IMR-90 (cell line): ENCODE results near the gene MTF1. TPM values are rescaled to one million over a fixed set of nuclear protein-coding genes. Genes with fewer than 3 reads are reported as not detected.

Experiments
- ATAC-seq: fragments of 200-7000 bp; cut with Tn5 transposase; 2 replicates; pipeline ENCODE4 v1.9.1; 2020; ENCODE audit warnings: low read depth, mild to moderate bottlenecking, moderate library complexity
- BruUV-seq: library from RNA; stranded (reverse); fragments of 400-500 nt; replicated peaks from 2 replicates; lab custom pipeline; 2021; lab: Mats Ljungman, UMichigan
- CTCF ChIA-PET: fragments of 300-600 bp; formaldehyde crosslinking; extraction: SDS; loops from one replicate; lab custom pipeline; 2021; ENCODE audit warnings: antibody characterized with exemption; lab: Yijun Ruan, JAX
- POLR2A ChIA-PET: fragments of 300-600 bp; sonication (Branson Sonifier 250); formaldehyde crosslinking; loops from one replicate; lab custom pipeline; 2022; ENCODE audit warnings: antibody characterized with exemption; ENCODE audit not compliant: unreplicated experiment; lab: Charles Lee
- DNase-seq: peaks from one replicate; pipeline ENCODE4 v3.0.0; 2013
- H2AFZ ChIP-seq: replicated peaks from 2 replicates; pipeline ENCODE3; 2013; ENCODE audit warnings: low read length, mild to moderate bottlenecking; ENCODE audit not compliant: poor library complexity
- H2AK5ac ChIP-seq: 2 replicates; pipeline ENCODE4 v1.6.1; 2013; ENCODE audit warnings: low read depth, low read length, inconsistent platforms
- H2AK9ac ChIP-seq: replicated peaks from 2 replicates; pipeline ENCODE3; 2013; ENCODE audit warnings: mild to moderate bottlenecking, low read depth, low read length, moderate library complexity; ENCODE audit not compliant: poor library complexity
- H2BK120ac ChIP-seq: 2 replicates; pipeline ENCODE4 v1.6.1; 2013; ENCODE audit warnings: low read depth, low read length, inconsistent platforms
- H2BK15ac ChIP-seq: 3 replicates; pipeline ENCODE4 v1.6.1; 2013; ENCODE audit warnings: low read depth, low read length, inconsistent platforms
- H2BK20ac ChIP-seq: 2 replicates; pipeline ENCODE4 v1.6.1; 2013; ENCODE audit warnings: low read depth, mild to moderate bottlenecking, inconsistent platforms, low read length, moderate library complexity
- H2BK5ac ChIP-seq: 2 replicates; pipeline ENCODE4 v1.6.1; 2013; ENCODE audit warnings: mild to moderate bottlenecking, low read depth, low read length, inconsistent platforms; ENCODE audit not compliant: poor library complexity, severe bottlenecking
- H3K14ac ChIP-seq: replicated peaks from 2 replicates; pipeline ENCODE4 v1.6.1; 2013; ENCODE audit warnings: low read depth, low read length, inconsistent platforms
- H3K18ac ChIP-seq: 2 replicates; pipeline ENCODE4 v1.6.1; 2013; ENCODE audit warnings: low read depth, low read length, control low read depth
- H3K23ac ChIP-seq: 2 replicates; pipeline ENCODE4 v1.6.1; 2013; ENCODE audit warnings: low read depth, low read length, inconsistent platforms
- H3K27ac ChIP-seq: 2 replicates; pipeline ENCODE4 v1.5.1; 2013; ENCODE audit warnings: mild to moderate bottlenecking, control low read depth, low read length; ENCODE audit not compliant: insufficient read depth
- H3K27me3 ChIP-seq: 2 replicates; pipeline ENCODE4 v1.6.1; 2013; ENCODE audit warnings: low read length; ENCODE audit not compliant: control insufficient read depth, insufficient read depth
- H3K36me3 ChIP-seq: 2 replicates; pipeline ENCODE4 v1.6.1; 2013; ENCODE audit warnings: low read length, mixed read lengths; ENCODE audit not compliant: control insufficient read depth, insufficient read depth
- H3K4ac ChIP-seq: 2 replicates; pipeline ENCODE4 v1.6.1; 2013; ENCODE audit warnings: low read depth, low read length, inconsistent platforms
- H3K4me1 ChIP-seq: 2 replicates; pipeline ENCODE4 v1.6.1; 2013; ENCODE audit warnings: low read length, mixed read lengths; ENCODE audit not compliant: control insufficient read depth, insufficient read depth
- H3K4me2 ChIP-seq: 2 replicates; pipeline ENCODE4 v1.6.1; 2013; ENCODE audit warnings: low read depth, mild to moderate bottlenecking, control low read depth, low read length, moderate library complexity
- H3K4me3 ChIP-seq: 2 replicates; pipeline ENCODE4 v1.5.1; 2013; ENCODE audit warnings: low read depth, mild to moderate bottlenecking, control low read depth, low read length, moderate library complexity; ENCODE audit not compliant: insufficient read depth
- H3K56ac ChIP-seq: 2 replicates; pipeline ENCODE4 v1.6.1; 2013; ENCODE audit warnings: low read length, inconsistent platforms; ENCODE audit not compliant: insufficient read depth; ENCODE audit errors: extremely low read depth
- H3K79me1 ChIP-seq, 2 experiments: 2 replicates each; pipeline ENCODE4 v1.6.1; 2013; ENCODE audit warnings: low read length in 2 of 2, inconsistent platforms in 1 of 2, low read depth in 1 of 2
- H3K9ac ChIP-seq: 2 replicates; pipeline ENCODE4 v1.6.1; 2013; ENCODE audit warnings: low read depth, low read length, control low read depth
- H3K9me1 ChIP-seq: 2 replicates; pipeline ENCODE4 v1.6.1; 2013; ENCODE audit warnings: low read length, inconsistent platforms; ENCODE audit not compliant: insufficient read depth
- H3K9me3 ChIP-seq: 2 replicates; pipeline ENCODE4 v1.6.1; 2013; ENCODE audit warnings: low read length; ENCODE audit not compliant: control insufficient read depth, insufficient read depth
- H4K20me1 ChIP-seq: 2 replicates; pipeline ENCODE4 v1.6.1; 2013; ENCODE audit warnings: low read length, inconsistent platforms; ENCODE audit not compliant: insufficient read depth
- H4K5ac ChIP-seq: 2 replicates; pipeline ENCODE4 v1.6.1; 2013; ENCODE audit warnings: mild to moderate bottlenecking, low read depth, low read length, control low read depth
- H4K8ac ChIP-seq, 2 experiments: 2 replicates each; pipeline ENCODE4 v1.6.1; 2013; ENCODE audit warnings: low read depth in 2 of 2, low read length in 2 of 2, control low read depth in 1 of 2, inconsistent platforms in 1 of 2
- H4K91ac ChIP-seq: 2 replicates; pipeline ENCODE4 v1.6.1; 2013; ENCODE audit warnings: low read depth, low read length, inconsistent platforms; ENCODE audit not compliant: insufficient read depth
- MXI1 ChIP-seq: IDR thresholded peaks from 2 replicates; pipeline ENCODE4 v1.6.1; 2012; ENCODE audit warnings: low read depth, mild to moderate bottlenecking, low read length, moderate library complexity, borderline replicate concordance
- NFE2L2 ChIP-seq: fragments of 150-350 bp; IDR thresholded peaks from 2 replicates; pipeline ENCODE4 v1.6.1; 2016; ENCODE audit warnings: low read depth, mild to moderate bottlenecking, low read length
- RCOR1 ChIP-seq: IDR thresholded peaks from 2 replicates; pipeline ENCODE4 v1.6.1; 2012; ENCODE audit warnings: mild to moderate bottlenecking, low read length, improper control_type of control experiment; ENCODE audit not compliant: insufficient replicate concordance
- SMC3 ChIP-seq: fragments of 150-350 bp; IDR thresholded peaks from 2 replicates; pipeline ENCODE4 v1.6.1; 2016; ENCODE audit warnings: low read depth, mild to moderate bottlenecking, antibody characterized with exemption, low read length, moderate library complexity
- WGBS, 2 experiments: methylation state at CpG; one replicate each; pipeline versions ENCODE4 v1.1.5 to v1.1.7; 2013; ENCODE audit warnings: missing lambda C conversion rate in 2 of 2; ENCODE audit not compliant: insufficient read length in 1 of 2; ENCODE audit errors: extremely low coverage in 2 of 2; 5-methylcytosine and 5-hydroxymethylcytosine counted together
- dilution Hi-C: fragments of 300-500 bp; cut with HindIII; formaldehyde crosslinking; loops from one replicate; pipeline ENCODE4 v1.14.3; 2018; ENCODE audit warnings: low sequenced_read_pairs; ENCODE audit not compliant: unreplicated experiment
- in situ Hi-C: fragments of 300-500 bp; cut with MboI; formaldehyde crosslinking; loops from 3 replicates; pipeline ENCODE4 v1.14.3; 2019; ENCODE audit warnings: low sequenced_read_pairs, inconsistent platforms, mixed read lengths
- intact Hi-C: fragments of 100-400 bp; cut with micrococcal nuclease; formaldehyde crosslinking; loops from 2 replicates; pipeline ENCODE4 v1.10.0; 2022
- polyA plus RNA-seq, 3 experiments: library from polyadenylated mRNA; depleted of rRNA; stranded (reverse); fragments of >200 nt; gene quantifications; 2 replicates each; pipeline ENCODE4 v1.2.3, GENCODE V29; 2012; ENCODE audit warnings: low replicate concordance in 1 of 3
- total RNA-seq: library from RNA; depleted of rRNA; stranded (reverse); fragments of >200 nt; gene quantifications from 2 replicates; pipeline ENCODE4 v1.2.3, GENCODE V29; 2012
- TF ChIP-seq, protein P1 (sequence below): fragments of 150-350 bp; IDR thresholded peaks from 2 replicates; pipeline ENCODE4 v1.6.1; 2016; ENCODE audit warnings: low read depth, mild to moderate bottlenecking, low read length, moderate library complexity, borderline replicate concordance
- TF ChIP-seq, protein P2 (sequence below): fragments of 150-350 bp; IDR thresholded peaks from 2 replicates; pipeline ENCODE4 v1.6.1; 2017; ENCODE audit warnings: mild to moderate bottlenecking, antibody characterized with exemption, low read length, low read depth

MTF1 gene
- total and polyA plus RNA-seq, 2 of the 4 experiments (the other 2 are of a cell fraction) = 2.3 to 4.7 TPM

DNA sequence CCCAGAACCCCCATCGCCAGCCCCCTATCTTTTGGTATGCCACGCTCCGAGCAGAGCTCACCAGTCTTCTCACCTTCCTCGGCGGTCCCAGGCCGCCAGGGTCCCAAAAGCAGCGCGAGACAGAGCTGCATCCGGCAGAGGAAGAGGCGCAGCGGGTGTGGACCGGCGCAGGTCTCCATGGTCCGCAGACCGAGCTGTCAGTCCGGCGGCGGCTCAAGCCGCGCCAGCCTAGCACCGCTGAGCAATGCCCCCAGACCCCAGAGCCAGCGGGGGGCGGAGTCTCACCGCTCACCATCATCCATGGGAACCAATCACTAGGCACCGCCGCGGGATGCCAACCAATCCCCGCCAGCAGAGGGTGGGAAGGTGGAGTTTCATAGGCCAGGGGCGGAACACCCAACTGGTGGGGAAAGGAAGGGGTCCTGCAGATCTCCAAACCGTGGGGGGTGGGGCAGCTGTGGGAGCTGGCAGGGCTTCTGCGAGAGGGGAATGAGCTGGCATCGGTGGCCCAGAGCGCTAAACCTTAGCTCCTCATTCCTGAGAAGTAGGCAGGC is 94.4 kb downstream of the MTF1 start, which contains the start of gene EPHA10:
Gene EPHA10, minus strand, starts transcription at position 233 of the 554 bp plus-strand sequence. Its CDS starts 54 bp downstream, at position 179.
- Histone ChIP-seq H3K4me3 (no peak within 1 kb of the TSS), H3K79me1 (no peaks in the 10 kb centered on the region), H3K9me1 (no peaks in the 10 kb centered on the region), H2AK9ac (peak within 1 kb of the TSS; percentile 57), H3K9ac (no peak within 1 kb of the TSS), H4K8ac (no peak within 1 kb of the TSS), H3K36me3 (no peaks in the 10 kb centered on the region), H3K4me1 (no peaks in the 10 kb centered on the region), H3K23ac (no peak within 1 kb of the TSS), H2AK5ac (no peak within 1 kb of the TSS), H2BK15ac (no peak within 1 kb of the TSS), H2BK20ac (no peak within 1 kb of the TSS), H3K27ac (no peak within 1 kb of the TSS), H3K27me3 (peaks cover 44% of the 10 kb centered on the region), H3K14ac (no peak within 1 kb of the TSS), H3K4me2 (no peak within 1 kb of the TSS), H2BK120ac (no peak within 1 kb of the TSS), H3K56ac (no peak within 1 kb of the TSS), H4K91ac (no peak within 1 kb of the TSS), H3K4ac (no peak within 1 kb of the TSS), H4K5ac (no peak within 1 kb of the TSS), H2BK5ac (no peak within 1 kb of the TSS), H4K20me1 (no peaks in the 10 kb centered on the region), H3K9me3 (no peaks in the 10 kb centered on the region; the same call in 1 of the 2 replicates), H3K18ac (no peak within 1 kb of the TSS), H2AFZ (peak within 1 kb of the TSS; percentile 58)
- no TSS peak for BruUV-seq
- 3% methylated on average over 16 of the region's 33 CpGs; no CpG with 5 or more reads in 1 of the 2 experiments for WGBS, 2 experiments
- no peak for ATAC-seq
- ChIA-PET POLR2A (interaction anchor here (0.6 kb wide), 1 partner anchor 456 kb away, joined by 3 read pairs; no protein-coding TSS in a partner anchor), CTCF (no interaction called here)
- intact Hi-C loops (no loop called here), dilution Hi-C loops (no loop called here), in situ Hi-C loops (no loop called here)
- TF ChIP-seq MXI1 = no peak
- no peak for TF ChIP-seq SMC3
- TF ChIP-seq NFE2L2 = no peak
- TF ChIP-seq, protein P1, sequence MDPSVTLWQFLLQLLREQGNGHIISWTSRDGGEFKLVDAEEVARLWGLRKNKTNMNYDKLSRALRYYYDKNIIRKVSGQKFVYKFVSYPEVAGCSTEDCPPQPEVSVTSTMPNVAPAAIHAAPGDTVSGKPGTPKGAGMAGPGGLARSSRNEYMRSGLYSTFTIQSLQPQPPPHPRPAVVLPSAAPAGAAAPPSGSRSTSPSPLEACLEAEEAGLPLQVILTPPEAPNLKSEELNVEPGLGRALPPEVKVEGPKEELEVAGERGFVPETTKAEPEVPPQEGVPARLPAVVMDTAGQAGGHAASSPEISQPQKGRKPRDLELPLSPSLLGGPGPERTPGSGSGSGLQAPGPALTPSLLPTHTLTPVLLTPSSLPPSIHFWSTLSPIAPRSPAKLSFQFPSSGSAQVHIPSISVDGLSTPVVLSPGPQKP = no peak
- TF ChIP-seq RCOR1 = no peak
- TF ChIP-seq, protein P2, sequence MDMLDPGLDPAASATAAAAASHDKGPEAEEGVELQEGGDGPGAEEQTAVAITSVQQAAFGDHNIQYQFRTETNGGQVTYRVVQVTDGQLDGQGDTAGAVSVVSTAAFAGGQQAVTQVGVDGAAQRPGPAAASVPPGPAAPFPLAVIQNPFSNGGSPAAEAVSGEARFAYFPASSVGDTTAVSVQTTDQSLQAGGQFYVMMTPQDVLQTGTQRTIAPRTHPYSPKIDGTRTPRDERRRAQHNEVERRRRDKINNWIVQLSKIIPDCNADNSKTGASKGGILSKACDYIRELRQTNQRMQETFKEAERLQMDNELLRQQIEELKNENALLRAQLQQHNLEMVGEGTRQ = no peak
- DNase-seq = no peak
